ENCODE results near the gene DMD.
"Not testable (repeated sequence)": the region's sequence is repeated elsewhere in the genome, so short reads cannot be mapped to it uniquely, and the experiment has no call there.

The DMD gene

DNA sequence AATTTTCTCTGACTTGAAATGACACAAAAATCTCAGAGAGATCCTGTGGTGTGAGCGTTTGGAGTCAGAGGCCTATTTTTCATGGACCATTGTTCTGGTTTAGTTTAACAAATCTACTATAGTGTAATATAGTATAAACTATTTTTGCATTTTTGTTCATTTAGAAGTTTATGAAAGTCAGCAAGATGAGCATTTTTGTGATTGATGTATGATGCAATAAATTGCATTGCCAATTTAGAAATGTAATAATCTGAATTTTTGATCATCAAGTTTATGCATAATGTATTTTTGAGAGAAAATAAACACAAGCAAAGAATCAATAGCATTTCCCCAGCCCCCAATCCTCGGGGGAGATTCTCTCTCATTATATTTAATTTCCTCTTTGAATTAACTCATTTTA, 1620.0 kb downstream of the DMD start:
- DNase-seq (ENCODE audit: low read depth), result no peak

DNA sequence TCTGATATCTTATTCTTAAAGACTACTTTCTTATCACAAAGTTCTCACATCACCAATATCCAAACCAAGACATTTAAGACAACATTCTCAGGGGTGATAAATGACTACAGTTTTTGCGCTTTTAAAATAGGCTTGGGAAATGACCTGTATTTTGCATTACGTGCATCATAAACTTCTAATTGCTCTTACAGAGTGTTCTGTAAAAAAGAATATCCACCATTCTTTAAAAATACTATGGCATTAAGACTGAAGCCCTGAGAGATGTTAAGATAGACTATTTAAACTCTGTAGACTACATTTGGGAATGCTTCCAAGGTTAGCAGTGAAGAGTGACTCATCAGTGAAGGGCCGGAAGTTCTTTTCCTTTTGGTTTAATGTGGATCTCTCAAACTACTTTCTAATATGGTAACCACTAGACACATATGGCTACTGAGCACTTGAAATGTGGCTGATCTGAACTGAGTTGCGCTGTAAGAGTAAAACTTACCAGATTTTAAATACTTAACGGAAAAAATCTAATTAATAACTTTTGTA, 1620.7 kb downstream of the DMD start:
- DNase-seq (ENCODE audit: low read depth), result no peak

DNA sequence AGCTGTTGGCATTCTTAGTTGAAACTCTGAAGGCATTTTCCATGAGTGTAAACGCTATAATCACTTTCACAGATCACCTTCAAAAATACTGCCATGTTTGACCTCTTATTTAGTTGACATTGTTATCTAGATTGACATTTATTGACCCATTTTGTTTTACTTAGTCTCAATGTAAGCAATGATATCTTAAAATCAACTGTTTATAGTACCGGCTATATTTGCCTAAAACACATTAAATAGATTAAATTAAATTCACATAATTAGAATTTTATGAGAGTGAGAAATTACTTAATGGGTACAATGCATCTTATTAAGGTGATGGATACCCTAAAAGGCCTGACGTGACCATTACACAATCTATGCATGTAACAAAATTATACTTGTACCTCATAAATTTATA, 1621.8 kb downstream of the DMD start:
- DNase-seq (ENCODE audit: low read depth), result no peak

DNA sequence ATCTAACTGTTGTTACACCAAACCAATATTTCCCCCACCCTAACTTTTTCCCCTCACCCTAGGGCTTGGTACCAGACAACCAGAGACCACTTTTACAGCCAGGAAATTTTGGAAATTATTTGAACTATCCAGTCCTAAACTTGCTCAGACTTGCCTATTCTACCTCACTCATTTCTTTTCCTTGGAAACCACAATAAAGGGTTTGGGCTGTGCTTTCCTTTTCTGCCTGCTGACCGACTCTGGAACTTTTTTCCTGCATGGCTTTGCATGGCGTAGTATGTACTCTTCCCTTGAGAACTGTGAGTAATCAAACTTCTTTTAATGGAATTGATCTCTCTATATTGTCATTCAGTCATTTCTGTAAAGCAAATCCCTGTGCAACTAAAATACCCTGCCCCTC, 1623.0 kb downstream of the DMD start:
- DNase-seq (ENCODE audit: low read depth), result no peak

DNA sequence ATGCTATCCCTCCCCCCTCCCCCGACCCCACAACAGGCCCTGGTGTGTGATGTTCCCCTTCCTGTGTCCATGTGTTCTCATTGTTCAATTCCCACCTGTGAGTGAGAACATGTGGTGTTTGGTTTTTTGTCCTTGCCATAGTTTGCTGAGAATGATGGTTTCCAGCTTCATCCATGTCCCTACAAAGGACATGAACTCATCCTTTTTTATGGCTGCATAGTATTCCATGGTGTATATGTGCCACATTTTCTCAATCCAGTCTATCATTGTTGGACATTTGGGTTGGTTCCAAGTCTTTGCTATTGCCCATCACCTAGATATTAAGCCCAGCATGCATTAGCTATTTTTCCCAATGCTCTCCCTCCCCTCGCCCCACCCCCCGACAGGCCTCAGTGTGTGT, 1627.5 kb downstream of the DMD start:
- not testable (repeated sequence) for DNase-seq (ENCODE audit: low read depth)

DNA sequence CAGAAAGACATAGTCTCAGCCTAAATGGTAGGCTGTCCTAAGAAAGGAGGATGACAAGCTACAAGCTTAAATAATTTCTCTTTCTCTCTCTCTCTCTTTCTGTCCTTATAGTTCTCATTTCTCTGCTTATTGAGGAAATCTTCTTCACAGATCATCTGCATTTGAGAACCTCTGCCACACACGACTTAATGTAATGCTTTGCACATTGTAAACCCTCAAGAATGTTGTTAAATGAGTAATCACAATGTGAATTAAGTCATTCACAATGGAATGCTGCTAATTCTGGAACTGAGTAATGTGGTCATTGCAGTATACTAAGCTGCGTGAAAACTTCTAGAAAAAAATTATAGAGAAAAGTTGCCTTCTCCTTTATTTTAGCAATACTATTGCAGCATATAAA, 1630.6 kb downstream of the DMD start:
- DNase-seq (ENCODE audit: low read depth), result peak; percentile 3

DNA sequence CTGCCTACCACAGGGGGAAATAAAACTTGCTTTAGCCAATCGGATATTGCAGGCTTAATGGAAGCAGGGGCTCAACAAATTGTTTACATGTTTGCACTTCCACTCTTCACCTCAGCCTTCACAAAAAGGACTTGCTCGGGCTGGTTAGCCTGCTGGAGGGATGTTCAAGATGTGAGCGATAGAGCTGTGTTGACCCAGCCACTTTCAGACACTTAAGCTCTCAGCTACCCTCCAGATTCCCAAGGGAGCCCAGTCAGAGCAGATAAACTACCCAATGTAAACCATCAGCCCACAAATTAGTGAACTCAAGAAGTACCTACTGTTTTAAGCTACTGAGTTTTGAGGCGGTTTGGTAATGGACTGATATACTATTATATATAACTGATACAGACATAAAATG, 1631.1 kb downstream of the DMD start:
- DNase-seq (ENCODE audit: low read depth), result no peak

DNA sequence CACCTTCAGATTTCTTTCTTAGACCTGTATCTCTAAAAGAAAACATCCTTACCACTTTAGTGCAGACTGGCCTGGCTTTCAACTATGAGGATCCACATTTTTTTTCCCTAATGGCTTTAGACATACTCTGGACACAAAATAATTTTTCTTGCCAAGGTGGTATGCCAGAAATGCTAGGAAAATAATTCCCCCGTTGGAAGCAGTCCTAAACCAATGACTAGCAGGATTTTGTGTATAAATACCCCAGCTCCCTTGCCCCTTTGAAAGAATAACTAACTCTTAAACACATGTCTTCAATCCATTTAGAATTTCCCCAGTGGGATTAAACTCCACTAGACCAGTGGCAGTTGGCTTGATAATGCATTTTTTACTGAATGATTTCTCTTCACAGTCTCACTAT, 1639.0 kb downstream of the DMD start:
- no peak for DNase-seq (ENCODE audit: low read depth)

DNA sequence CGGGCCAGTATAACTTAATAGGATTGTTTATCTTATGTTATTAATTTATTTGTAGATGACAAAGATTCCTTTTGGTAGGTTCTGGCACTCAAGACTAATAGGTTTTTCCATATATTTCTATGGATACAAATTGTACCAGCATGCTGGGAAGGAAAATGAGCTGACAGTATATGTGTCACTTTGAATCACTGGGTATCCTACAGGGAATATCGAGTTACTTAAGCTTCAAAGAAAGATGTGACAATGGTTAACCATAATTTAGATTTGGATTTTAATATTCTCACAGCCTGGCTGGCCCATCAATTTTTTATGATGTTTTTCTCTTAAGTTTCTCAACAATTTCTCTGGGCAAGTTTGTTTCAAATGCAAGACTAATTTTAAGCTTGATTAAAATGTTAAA, 1640.7 kb downstream of the DMD start:
- DNase-seq (ENCODE audit: low read depth), result no peak

DNA sequence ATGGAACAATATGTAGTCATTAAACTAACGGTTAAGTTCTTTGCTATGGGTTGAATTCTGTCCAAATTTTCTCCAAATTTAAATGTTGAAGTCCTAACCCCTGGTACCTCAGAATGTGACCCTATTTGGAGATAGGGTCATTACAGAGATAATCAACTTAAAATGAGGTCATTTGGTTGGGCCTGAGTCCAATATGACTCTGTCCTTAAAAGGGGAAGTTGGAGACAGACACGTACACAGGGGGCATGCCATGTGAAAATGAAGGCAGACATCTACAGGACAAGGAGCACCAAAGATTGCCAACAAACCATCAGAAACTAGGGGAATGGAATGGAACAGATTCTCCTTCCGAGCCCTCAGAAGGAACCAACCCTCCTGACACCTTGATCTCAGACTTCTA, 1647.6 kb downstream of the DMD start:
- no peak for DNase-seq (ENCODE audit: low read depth)

DNA sequence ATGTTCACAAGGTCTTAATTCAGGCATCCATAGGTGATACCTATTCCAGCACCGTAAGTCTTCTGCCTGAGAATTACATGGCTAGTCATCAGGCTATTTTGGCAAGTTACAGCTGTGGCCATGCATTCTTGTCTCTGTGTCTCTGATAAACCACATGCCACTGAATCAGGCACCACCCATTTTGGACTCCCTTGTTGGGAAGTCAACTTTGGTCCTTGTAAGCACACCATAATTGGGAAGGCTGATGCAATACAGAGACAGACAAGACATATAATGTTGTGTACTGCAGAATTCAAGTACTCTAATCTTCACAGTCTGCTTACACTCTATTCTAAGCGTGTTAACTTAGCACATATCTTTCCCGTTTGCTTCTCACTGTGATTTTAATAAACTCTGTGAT, 1655.8 kb downstream of the DMD start:
- DNase-seq (ENCODE audit: low read depth), result no peak

DNA sequence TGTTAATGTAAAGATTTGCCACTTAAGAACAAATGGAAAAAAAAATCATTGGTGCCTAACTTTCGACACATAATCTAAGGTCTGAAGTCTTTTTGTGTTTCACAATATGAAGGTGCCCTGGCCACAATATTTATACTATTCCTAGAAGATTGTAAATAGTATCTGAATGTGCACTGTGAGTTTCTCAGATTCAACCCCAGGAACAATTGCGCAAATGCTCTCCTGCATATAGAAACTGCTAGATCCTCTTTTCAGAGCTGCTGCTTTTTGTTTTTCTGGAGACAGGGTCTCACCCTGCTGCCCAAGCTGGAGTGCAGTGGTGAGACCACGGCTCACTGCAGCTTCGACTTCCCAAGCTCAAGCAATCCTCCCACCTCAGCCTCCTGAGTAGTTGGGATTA, 1659.4 kb downstream of the DMD start:
- DNase-seq (ENCODE audit: low read depth), result peak; percentile 1

DNA sequence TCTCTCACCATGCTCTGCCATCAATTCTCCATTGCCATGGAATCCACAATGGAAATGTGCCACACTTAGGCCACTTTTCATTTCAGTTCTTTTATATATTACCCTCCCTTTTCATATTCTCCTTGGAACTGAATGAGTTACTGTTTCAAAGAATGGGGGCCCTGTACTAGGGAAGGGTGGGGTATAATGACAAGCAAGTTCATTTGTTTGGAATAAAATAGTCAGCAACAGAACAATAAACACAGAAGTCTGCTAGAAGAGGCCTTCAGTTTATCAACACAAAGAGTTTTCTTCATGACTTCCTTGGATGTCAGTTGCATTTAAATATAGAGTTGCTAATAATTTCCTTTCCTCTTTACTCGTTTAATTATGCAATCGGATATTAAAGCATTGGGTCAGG, 1661.2 kb downstream of the DMD start:
- DNase-seq (ENCODE audit: low read depth), result no peak

DNA sequence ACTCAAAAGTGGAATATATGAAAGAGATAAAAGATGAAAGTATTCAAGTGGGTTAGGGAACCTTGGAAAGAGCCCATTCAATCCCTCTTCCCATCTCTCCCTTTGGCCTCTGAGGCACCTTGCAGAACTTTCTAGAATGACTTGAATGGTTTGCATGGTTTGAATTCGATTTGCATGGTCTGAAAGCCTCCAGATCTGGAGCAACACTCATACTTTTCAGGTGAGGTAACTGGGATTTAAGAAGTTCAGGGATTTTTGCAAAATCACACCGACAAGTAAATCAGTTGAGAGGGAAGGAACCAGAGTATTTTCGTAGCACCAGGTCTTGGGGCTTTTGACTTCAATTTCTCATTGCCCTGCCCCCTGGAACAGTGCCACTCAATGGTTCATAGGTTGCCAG, 1663.5 kb downstream of the DMD start:
- no peak for DNase-seq (ENCODE audit: low read depth)

DNA sequence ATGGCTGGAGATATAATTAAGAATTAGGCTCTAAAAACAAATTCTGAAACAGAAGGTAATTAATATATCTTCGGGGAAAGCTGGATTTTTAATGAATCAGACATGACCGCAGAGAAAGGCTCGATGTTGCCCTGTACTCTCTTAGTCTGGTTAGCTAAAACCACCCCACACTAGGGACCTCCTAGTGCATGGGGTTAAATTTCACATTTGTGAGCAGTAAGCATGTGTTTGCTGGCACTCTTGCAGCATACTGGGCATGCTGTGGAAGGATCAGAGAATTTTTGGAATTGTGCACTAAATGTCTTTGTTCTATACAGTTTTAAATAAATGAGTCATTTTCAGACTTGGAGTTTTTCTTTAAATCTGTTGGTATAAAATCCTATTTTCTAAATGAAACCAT, 1663.9 kb downstream of the DMD start:
- peak; percentile 48 for DNase-seq (ENCODE audit: low read depth)

DNA sequence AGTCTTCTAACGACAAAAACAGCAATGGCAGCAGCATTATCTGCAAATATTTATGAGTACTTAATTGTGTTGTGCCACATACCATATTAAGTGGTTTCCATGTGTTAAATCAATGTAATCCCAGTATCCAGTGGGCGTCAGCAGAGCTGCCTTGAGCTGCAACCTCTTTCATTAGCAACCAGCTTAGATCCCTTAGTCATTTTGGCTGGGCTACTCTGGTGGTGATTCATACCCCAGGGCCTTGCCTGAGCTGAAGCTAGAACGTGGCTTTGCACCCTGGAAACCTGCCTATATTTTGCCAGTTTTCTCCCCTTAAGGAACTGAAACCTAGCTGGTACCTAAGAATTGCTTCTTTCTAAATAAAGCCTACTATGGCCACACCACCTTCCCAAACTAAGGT, 1665.2 kb downstream of the DMD start:
- DNase-seq (ENCODE audit: low read depth), result peak; percentile 18

DNA sequence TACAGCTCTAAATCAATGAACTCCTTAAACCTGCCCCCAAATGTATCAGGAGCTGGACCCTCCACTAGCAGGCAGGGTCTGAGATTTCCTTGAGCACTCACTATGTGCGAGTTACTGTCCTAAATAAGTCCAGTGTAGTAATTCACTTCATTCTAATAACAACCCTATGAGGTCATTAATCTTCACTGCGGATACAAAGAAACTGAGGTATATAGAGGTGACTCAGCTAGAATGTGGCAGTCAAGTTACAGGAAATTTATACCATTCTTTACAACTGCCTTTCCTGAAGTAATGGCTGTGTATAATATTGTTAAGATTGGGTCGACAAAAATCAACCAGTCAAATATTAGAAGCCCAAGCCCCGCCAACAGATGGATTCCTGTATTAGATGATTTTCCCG, 1665.6 kb downstream of the DMD start:
- DNase-seq (ENCODE audit: low read depth), result no peak

DNA sequence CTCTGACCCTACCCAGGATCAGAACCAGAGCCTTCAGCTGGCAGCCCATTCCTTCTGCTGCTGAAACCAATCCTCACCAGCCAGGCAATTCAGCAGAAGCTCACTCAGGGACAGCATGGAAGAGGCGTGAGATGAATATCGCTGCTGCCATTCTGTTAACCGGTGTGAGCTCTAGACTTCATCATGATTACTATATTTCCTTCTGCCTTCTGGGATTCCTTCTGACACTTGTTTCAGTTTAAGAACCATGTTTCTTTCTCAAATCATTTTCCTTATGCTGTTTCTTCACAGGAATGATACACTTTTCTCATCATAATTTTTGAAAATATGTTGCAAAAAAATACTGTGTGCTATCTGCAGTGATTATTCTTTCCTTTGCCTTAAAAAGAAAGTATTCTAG, 1666.2 kb downstream of the DMD start:
- no peak for DNase-seq (ENCODE audit: low read depth)

DNA sequence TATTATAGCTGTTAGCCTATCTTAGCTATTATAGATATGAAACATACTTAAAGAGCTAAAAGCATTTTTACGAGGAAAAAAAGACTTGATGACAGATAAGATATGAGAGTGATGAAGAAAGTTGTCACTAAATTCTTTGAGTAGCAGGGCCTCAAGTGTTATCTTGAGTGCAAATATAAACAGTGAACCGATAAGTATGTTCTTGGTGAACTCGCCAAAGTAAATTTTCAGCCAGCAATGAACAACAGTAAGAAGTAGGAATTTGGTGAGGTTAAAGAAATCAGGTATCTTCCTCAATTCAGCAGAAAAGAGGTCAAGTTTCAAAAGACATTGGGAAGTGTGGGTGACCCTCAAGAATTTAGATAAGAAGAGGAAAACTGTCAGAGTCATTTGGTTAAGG, 1667.7 kb downstream of the DMD start:
- DNase-seq (ENCODE audit: low read depth), result no peak

DNA sequence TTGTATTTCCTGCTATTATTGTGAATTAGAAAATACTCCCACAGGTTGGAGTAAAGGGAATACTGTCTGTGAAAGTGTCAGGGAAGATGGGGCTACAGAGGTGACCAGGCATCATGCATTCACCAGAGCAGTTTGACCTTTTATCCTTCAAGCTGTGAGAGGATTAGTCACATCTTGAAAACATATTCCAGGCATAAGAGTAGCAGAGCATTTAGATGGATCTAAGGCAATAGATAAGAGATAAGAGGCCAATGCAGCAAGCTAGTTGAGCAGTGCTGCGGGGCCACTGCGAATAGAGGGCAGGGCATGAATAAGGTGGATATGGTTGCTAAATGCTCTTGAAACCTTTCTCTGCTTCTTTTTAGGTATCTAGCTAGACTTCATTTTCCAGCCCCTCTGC, 1668.8 kb downstream of the DMD start:
- no peak for DNase-seq (ENCODE audit: low read depth)

DNA sequence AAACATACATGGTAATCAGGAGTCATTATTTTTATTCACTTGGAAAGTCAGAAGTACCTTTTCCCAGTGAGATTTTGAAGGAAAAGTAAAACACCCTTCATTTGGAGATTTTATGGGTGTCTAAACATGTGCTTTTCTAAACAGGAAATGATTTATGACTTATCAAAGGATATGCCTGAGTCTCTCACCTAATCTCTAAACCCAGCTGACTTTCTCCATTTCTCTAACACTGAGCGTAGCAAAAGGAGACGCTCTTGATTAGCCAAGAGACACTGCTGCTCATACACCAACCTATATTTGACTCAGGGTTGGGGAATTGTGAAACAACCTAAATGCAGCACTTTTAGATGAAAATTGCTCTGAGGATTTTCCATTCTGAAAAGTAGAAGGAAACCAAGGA, 1671.0 kb downstream of the DMD start:
- DNase-seq (ENCODE audit: low read depth), result no peak

DNA sequence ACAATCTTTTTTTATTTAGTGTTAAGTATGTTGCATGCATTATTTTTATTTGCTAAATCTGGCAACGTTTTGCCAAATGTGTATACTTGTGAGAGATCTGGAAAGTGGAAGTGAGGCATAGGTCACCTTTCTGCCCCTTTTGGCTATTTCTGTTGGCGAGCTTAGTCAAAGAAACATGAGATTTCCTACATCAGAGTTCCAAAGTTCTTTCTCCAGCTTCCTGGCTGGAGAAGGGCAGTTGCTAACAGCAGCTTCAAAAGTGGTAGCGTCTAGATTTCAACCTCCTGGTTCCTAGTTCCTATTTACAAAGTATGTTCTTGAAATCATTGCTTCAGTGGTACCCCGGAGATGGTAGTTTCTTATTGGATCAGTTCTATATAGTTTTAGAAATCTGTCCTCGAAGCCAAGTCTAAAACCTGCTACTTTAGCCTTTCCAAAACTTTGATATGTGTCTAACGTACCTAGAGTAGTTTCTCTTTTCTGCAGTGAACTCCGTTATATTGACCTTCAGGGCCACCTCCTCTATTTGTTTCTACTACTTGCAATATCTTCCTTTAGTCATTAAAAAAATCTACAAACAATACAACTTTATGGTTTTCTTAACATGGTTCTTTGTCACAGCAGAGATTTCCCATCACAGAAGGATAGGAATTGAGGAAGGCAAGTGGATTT, 1683.8 kb downstream of the DMD start:
- no peak for DNase-seq (ENCODE audit: low read depth)

DNA sequence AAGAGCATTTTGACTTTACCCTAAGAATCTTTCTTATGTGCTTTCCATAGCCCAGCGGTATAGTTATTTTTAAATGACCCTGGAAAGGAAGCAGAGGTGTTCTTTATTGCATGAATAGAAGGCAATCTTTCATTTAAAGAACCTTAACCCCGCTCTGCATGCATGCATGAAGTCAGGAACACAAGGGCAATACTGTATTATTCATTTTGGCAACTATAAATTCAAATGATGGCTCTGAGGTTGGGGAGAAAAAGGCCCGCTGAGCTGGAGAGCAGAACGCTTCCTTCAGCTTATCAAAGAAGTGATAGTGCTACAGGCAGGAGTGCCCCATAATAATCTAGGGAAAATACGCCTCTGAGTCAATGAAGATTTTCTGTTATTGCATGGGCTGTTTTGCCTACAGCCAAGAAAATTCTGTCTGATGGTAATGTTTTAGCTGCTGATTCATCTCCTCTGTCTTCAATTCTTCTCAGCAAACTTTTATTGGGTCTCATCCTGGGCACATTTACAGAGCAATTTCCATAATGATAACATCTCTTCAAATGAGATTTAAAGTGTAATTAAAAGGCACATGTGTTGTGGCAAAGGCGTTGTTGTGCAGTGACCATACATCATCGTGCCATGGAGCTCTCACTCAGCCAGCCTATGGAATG, 1687.3 kb downstream of the DMD start:
- DNase-seq (ENCODE audit: low read depth), result no peak

DNA sequence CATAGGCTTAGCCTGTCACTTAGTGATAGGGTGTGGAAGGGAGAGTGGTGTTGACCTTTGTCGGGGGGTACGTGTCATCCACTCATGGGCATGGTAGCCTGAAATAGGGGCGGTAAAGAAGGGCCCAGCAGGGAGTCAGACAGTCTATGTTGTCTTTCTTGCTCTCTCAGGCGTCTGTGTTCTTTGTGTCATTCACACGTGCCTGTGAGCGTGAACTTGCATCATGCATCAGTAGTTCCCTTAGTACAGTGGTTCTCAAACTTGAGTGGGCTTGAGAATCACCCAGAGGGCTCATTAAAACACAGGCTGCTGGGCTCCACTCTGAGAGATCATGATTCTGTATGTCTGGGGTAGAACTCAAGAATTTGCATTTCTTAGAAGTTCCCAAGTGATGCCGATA, 1688.6 kb downstream of the DMD start:
- DNase-seq (ENCODE audit: low read depth), result no peak
